ENCODE data around the gene RPGRIP1. TPM values are rescaled to one million over a fixed set of nuclear protein-coding genes. Genes with fewer than 3 reads are reported as not detected.
"Not testable (repeated sequence)": the region's sequence is repeated elsewhere in the genome, so short reads cannot be mapped to it uniquely, and the experiment has no call there.

The RPGRIP1 gene
- total RNA-seq, 1 donor: under 0.01 TPM

GRCh38 chr14:21251215-21251614 lies 28.7 kb upstream of the RPGRIP1 start:
- Histone ChIP-seq H3K9me3 (ENCODE audit: low read depth, low read length) (no peaks in the 10 kb centered on the region), H3K4me3 (ENCODE audit: insufficient read depth, low read length) (no peak overlapping the region), H3K27ac (ENCODE audit: low read depth, low read length) (no peak overlapping the region), H4K20me1 (ENCODE audit: insufficient read depth, low read length) (peaks cover 81% of the 10 kb centered on the region), H3K36me3 (ENCODE audit: insufficient read depth, low read length) (peaks cover 73% of the 10 kb centered on the region), H3K4me2 (ENCODE audit: insufficient read depth, low read length) (no peak overlapping the region), H3K27me3 (ENCODE audit: insufficient read depth, low read length) (no peaks in the 10 kb centered on the region), H2AFZ (ENCODE audit: low read length) (no peak overlapping the region), H3K79me2 (ENCODE audit: insufficient read depth, low read length) (peaks cover 100% of the 10 kb centered on the region), H3K4me1 (ENCODE audit: insufficient read depth, low read length) (peaks cover 26% of the 10 kb centered on the region)
- no peak for DNase-seq (ENCODE audit: insufficient read length, low spot score, missing footprints)
- TF ChIP-seq CTCF (IDR thresholded peaks at IDR 0.05; ENCODE audit: extremely low read depth, low read depth, low read length): no peak

DNA sequence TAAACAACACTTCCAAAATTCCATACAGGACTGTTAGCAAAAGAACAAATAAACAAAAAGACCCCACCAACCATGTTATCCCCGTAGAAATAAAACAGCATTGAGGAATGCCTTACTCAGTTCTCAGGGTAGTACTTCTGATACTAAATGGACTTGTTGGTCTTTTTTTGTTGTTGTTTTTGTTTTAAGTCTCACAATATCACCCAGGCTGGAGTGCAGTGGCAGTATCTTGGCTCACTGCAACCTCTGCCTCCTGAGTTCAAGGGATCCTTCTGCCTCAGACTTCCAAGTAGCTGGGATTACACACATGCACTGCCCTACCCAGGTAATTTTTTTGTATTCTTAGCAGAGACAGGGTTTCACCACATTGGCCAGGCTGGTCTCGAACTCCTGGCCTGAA lies 27.7 kb upstream of the RPGRIP1 start:
- TF ChIP-seq CTCF (IDR thresholded peaks at IDR 0.05; ENCODE audit: extremely low read depth, low read depth, low read length): no peak
- H3K36me3 ChIP-seq (ENCODE audit: insufficient read depth, low read length): peaks cover 77% of the 10 kb centered on the region
- H3K4me2 ChIP-seq (ENCODE audit: insufficient read depth, low read length): no peak overlapping the region
- no peak overlapping the region for H2AFZ ChIP-seq (ENCODE audit: low read length)
- H3K27ac ChIP-seq (ENCODE audit: low read depth, low read length): peak overlapping the region; percentile 9
- H3K4me3 ChIP-seq (ENCODE audit: insufficient read depth, low read length): no peak overlapping the region
- DNase-seq (ENCODE audit: insufficient read length, low spot score, missing footprints): no peak
- H4K20me1 ChIP-seq (ENCODE audit: insufficient read depth, low read length): peaks cover 83% of the 10 kb centered on the region
- H3K27me3 ChIP-seq (ENCODE audit: insufficient read depth, low read length): no peaks in the 10 kb centered on the region
- no peaks in the 10 kb centered on the region for H3K9me3 ChIP-seq (ENCODE audit: low read depth, low read length)
- peaks cover 27% of the 10 kb centered on the region for H3K4me1 ChIP-seq (ENCODE audit: insufficient read depth, low read length)
- peaks cover 100% of the 10 kb centered on the region for H3K79me2 ChIP-seq (ENCODE audit: insufficient read depth, low read length)

DNA sequence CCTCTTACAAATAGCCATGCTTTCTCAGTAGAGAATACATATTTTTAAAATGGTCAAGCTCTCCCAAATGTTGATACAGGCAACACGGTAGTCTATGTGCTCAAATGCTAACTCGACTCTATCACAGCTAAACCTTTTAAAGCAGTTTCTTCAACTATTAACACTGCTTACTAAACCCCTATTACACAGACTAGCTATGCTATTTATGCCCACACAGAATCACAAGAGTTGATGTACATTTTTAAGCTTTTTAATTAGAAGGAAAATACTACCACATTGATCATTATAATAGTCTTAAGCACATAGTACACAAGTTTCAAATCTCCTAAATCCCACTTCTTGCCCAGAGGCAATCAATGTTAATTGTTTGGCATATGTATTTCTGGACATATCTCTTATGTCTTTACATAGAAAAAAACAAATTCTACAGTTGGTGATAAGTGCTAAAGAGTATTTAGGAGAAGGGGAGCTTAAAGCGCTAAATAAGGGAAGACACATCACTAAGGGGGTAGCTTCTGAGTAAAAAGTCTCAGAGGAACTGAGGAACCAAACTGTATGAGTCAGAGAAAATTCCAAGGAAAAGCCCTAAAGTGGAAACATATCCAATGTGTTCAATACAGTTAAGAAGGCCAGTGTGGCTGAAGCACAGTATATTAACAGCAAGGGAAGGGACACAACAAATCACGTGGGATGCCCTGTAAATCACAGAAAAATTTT lies 24.3 kb upstream of the RPGRIP1 start:
- peaks cover 79% of the 10 kb centered on the region for H3K36me3 ChIP-seq (ENCODE audit: insufficient read depth, low read length)
- H4K20me1 ChIP-seq (ENCODE audit: insufficient read depth, low read length): peaks cover 82% of the 10 kb centered on the region
- H3K27ac ChIP-seq (ENCODE audit: low read depth, low read length): peak overlapping the region; percentile 43
- peaks cover 44% of the 10 kb centered on the region for H3K4me1 ChIP-seq (ENCODE audit: insufficient read depth, low read length)
- no peak overlapping the region for H3K4me3 ChIP-seq (ENCODE audit: insufficient read depth, low read length)
- peaks cover 95% of the 10 kb centered on the region for H3K79me2 ChIP-seq (ENCODE audit: insufficient read depth, low read length)
- peak; percentile 78 for DNase-seq (ENCODE audit: insufficient read length, low spot score, missing footprints)
- H3K9me3 ChIP-seq (ENCODE audit: low read depth, low read length): no peaks in the 10 kb centered on the region
- H2AFZ ChIP-seq (ENCODE audit: low read length): no peak overlapping the region
- no peak for TF ChIP-seq CTCF (IDR thresholded peaks at IDR 0.05; ENCODE audit: extremely low read depth, low read depth, low read length)
- H3K27me3 ChIP-seq (ENCODE audit: insufficient read depth, low read length): no peaks in the 10 kb centered on the region
- H3K4me2 ChIP-seq (ENCODE audit: insufficient read depth, low read length): peak overlapping the region; percentile 6

GRCh38 chr14:21256102-21256447 lies 23.8 kb upstream of the RPGRIP1 start:
- Histone ChIP-seq H3K36me3 (ENCODE audit: insufficient read depth, low read length) (peaks cover 77% of the 10 kb centered on the region), H3K4me2 (ENCODE audit: insufficient read depth, low read length) (peak overlapping the region; percentile 6), H3K79me2 (ENCODE audit: insufficient read depth, low read length) (peaks cover 95% of the 10 kb centered on the region), H3K4me1 (ENCODE audit: insufficient read depth, low read length) (peaks cover 44% of the 10 kb centered on the region), H4K20me1 (ENCODE audit: insufficient read depth, low read length) (peaks cover 84% of the 10 kb centered on the region), H3K27ac (ENCODE audit: low read depth, low read length) (peak overlapping the region; percentile 43)
- not testable (repeated sequence) for H3K27me3 ChIP-seq (ENCODE audit: insufficient read depth, low read length); H3K4me3 ChIP-seq (ENCODE audit: insufficient read depth, low read length); DNase-seq (ENCODE audit: insufficient read length, low spot score, missing footprints); H2AFZ ChIP-seq (ENCODE audit: low read length); H3K9me3 ChIP-seq (ENCODE audit: low read depth, low read length)

All from osteoblast (primary cell).